ENCODE results near the gene IQGAP2.

Gene IQGAP2

DNA sequence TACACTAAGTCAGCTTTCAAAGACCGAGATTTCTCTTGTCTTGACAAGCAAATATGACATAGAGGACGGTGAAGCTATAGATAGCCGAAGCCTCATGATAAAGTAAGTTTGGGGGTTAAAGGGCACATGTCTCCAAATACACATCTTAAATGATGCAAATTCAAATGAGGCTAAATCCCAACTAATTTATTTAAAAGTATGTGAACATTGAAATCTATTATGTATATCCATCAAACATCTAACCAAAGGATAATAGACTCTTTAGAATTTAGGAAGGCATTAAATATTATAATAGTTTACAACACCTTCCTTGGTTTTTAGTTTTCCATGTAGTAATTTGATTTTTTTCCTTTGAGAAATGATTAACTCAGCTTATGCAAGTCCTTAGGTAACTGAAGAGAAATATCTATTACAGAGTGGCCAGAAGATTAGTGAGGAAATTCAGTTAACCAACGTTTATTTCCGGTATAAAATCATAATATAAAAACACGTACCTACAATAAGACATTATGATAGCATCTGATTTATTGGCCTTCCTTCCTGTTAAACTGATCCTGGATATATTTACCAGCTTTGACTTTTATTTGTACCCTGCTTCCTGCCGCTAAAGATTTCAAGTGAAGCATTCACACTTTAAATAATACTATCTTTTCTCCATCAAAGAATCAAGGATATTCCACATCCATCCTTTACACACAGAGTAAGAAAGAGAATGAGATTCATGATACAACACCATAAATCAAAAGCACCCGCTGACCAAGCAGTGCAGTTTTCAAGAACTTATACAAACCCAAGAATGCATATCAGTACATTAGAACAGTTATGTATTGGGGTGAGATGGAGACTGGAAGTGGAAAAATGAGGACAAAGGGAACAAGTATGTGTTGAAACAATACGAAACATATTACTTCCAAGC is 281.0 kb downstream of the IQGAP2 start:
- DNase-seq = no peak
- in situ Hi-C loops (cut with MboI; ENCODE audit: low pct_unique_long_range_greater_than_20kb, low sequenced_read_pairs) = no loop called here

DNA sequence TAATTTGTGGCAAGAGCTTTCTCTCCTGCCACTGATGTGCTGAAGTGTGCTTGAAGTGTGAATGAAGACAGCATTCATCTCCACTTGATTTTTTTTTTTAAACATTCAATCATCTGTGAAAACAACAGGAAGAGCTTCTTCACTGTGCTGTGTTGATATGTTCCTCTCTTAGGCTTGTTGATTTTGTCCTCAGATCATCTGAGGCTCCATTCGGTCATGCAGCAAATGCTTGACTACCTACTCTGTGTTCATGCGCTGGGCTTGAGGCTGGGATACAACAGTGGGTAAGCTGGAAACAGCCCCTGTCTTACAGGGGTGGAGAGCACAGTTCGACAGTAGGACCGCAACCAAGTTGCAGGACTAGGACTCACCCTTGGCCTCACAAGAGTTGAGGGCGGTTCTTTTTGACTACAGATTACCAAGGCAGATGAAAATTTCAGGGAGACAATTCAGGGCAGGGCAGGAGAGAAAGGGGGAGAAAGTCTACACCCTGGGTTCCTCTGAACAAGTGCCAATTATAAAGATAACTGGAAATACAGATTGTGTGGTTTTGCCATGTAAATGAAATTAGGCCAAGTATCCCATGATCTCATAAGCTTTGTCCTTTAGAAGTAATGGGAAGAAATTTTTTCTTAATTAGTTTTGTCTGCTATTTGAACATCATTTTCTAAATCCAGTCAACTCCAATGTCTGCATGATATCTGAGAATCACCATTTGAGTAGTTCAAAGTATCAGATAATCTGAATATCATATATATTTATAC is 281.9 kb downstream of the IQGAP2 start:
- no peak for DNase-seq
- in situ Hi-C loops (cut with MboI; ENCODE audit: low pct_unique_long_range_greater_than_20kb, low sequenced_read_pairs) = no loop called here

DNA sequence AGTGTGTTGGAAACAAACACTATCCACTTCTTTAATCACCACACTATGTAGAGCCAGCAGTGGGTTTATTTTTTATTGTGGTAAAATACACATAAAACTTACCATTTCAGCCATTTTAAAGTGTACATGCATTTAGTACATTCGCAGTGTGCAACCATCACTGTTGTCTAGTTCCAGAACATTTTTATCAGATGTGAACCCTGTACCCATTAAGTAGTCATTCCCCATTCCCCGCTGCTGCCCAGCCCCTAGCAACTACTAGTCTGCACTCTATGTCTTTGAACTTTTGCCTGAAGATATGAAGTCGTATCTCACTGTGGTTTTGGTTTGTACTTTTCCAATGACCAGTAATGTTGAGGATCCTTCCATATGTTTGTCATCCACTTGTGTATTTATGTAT is 282.6 kb downstream of the IQGAP2 start:
- in situ Hi-C loops (cut with MboI; ENCODE audit: low pct_unique_long_range_greater_than_20kb, low sequenced_read_pairs) = no loop called here
- DNase-seq = no peak

DNA sequence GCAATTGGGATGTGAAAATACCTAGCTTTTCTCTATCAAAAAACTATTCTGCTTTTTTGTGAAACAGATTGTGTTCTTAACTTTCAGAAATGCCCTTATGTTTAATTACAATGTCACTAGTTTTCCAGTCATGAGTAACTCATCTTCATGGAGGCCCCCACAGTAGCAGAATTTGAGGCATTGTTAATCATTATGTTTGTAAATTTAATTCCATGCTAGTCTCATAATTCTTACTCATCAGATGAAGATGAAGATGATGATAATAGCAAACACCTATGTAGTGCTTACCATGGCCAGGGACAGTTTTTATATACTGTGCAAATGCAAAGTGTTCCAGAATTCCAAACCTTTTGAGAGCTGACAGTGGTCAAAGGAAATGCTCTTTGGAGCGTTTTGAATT is 285.1 kb downstream of the IQGAP2 start:
- in situ Hi-C loops (cut with MboI; ENCODE audit: low pct_unique_long_range_greater_than_20kb, low sequenced_read_pairs) = no loop called here
- no peak for DNase-seq

DNA sequence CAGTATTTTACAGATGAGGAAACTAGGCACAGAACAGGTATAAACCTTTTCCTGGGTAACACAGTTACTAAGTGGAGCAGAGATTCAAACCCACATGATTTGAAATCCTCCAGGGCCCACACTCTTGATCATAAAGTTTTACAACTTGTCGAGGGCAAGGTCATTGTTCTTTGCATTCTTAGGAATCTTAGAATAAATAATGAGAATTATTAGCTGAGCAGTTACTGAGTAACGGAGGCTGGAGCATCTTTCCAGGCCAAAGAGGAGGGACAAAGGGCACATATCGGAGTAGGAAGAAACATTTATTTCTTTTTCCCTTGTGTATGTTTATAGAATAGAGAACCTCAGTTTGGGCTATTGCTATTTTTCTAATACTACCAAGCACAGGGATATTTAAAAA is 285.8 kb downstream of the IQGAP2 start:
- no peak for DNase-seq
- in situ Hi-C loops (cut with MboI; ENCODE audit: low pct_unique_long_range_greater_than_20kb, low sequenced_read_pairs) = no loop called here

DNA sequence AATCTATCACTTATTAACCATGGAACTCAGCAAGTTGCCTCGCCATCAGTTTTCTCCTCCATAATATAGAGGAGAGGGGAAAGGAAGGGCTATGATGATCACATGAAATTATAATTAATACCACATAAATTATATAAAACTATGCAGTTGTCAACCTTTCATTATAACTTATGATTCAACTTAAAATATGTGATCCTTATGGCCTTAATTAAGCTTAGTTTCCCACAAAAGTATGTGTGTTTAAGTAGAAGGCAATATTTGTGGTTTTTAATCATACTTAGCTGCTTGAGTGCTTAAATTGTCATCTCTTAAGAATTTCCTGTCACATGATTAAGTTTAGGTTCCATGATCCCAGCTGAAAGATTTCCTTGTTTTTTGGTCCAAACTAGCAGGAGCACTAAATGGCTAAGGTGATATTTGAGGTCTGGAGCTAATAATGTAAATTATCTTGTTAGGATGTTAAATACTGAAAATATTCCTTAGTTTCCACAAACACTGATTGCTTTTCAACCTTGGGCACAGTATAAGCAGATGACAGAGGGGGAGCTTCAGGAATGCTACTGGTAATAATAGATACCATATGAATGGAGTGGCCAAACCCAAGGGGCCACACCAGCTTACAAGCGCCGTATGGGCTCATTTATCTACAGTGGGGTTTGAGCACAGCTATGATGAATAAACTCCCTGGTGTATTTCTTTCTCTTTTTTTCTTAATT is 286.4 kb downstream of the IQGAP2 start:
- no peak for DNase-seq
- in situ Hi-C loops (cut with MboI; ENCODE audit: low pct_unique_long_range_greater_than_20kb, low sequenced_read_pairs) = no loop called here

DNA sequence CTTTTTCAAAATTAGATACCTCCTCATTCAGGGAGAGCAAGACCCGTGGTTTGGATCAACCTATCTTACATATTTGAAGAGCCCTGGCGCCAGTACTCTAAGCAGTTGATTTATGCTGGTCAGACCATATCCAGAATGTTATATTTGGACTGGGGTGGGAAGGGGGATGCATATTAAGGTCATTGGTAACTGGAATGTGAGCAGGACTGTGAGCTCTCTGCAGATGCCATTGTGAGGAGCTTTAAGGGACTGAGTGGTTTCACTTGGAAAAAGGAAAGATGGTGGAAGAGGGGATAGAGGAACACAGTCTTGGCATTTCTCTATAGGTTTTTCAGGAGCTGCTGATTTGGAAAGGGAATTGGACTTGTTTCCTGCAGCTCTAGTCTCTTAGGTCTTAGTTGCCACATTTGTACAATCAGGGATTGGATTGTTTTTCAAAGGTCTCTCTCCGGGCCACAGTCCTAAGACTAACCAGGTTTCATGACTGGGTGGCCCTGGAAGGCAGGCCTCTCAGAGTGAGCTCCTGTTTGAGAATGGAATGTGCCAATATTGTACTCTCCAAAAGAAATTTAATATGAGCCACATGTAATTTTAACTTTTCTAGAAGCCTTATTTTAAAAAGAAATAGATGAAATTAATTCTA is 287.1 kb downstream of the IQGAP2 start:
- DNase-seq = no peak
- in situ Hi-C loops (cut with MboI; ENCODE audit: low pct_unique_long_range_greater_than_20kb, low sequenced_read_pairs) = no loop called here

DNA sequence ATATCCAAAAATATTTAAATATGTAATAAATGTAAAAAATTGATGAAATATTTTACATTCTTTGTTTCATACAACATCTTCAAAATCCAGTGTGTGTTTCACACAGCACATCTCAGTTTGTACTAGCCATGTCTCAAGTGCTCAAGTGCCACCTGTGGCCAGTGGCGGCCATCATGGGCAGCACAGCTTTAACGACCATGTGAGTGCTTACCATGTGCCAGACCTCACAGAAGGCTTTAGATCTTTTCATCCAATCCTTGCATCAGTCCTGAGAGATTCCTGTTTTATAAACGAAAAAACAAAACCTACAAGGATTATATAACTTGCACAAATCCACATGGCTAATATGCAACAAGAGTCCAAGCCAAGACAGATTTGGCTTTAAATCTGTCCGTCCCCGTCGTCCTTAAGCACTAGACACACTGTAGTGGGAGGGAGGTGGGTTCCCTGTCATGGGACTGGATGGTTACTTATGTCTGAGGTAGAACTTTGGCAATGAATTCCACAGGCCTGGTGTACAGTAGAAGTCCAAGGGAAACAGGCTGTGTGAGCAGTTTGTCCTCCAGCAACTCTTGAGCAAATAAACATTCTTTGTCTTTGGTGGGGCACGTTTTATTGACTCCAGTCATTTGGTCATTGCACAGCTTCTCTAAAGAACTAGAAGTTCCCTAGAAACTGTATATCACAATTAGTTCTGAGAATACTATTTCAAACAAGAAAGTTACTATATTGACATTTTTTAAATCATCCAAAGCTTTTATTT is 287.8 kb downstream of the IQGAP2 start:
- in situ Hi-C loops (cut with MboI; ENCODE audit: low pct_unique_long_range_greater_than_20kb, low sequenced_read_pairs) = no loop called here

DNA sequence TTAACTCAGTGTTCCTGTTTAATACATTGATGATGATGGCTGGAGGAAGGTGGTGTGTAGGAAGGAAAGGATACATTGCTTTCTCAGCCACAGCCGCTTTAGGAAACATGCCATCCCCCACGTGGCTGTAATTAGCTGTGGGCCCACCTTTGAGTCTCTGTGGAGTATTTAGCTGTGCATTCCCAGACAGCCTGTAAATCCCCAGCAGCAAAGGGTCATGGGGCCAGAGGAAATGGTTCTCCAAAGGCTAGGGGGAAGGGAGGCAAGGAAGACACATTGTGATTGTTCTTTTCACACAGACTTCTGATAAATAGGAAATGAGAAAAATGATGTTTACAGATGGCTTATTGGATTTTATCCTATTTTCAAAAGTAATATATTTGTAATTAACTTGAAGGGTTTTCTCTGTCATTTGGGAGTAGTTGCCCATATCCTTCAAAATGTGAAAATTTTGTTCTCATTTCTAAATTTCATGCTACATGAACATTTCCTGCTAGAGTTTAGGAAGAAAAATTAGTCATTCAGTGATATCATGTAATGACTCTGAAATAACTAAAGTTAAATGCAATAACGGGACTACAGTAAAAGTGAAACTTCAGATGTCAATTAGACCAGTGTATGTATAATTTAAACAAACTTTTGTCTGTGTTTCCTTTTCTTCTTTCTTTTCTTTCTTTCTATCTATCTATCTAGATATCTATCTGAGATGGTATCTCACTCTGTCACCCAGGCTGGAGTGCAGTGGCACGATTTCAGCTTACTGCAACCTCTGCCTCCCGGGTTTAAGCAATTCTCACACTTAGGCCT is 288.6 kb downstream of the IQGAP2 start:
- DNase-seq = no peak
- in situ Hi-C loops (cut with MboI; ENCODE audit: low pct_unique_long_range_greater_than_20kb, low sequenced_read_pairs) = no loop called here

More for the DNA sequence above, 287.8 kb downstream of the IQGAP2 start:
- no peak for DNase-seq

DNA sequence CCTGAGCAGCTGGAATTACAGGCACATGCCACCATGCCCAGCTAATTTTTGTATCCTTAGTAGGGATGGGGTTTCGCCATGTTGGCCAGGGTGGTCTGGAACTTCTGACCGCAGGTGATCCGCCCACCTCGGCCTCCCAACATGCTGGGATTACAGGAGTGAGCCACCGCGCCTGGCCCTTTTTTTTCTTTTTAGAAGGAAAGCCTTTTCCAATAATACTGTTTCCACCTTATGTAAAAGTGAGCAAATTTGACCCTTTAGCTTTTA is 289.1 kb downstream of the IQGAP2 start:
- no peak for DNase-seq
- in situ Hi-C loops (cut with MboI; ENCODE audit: low pct_unique_long_range_greater_than_20kb, low sequenced_read_pairs) = no loop called here

DNA sequence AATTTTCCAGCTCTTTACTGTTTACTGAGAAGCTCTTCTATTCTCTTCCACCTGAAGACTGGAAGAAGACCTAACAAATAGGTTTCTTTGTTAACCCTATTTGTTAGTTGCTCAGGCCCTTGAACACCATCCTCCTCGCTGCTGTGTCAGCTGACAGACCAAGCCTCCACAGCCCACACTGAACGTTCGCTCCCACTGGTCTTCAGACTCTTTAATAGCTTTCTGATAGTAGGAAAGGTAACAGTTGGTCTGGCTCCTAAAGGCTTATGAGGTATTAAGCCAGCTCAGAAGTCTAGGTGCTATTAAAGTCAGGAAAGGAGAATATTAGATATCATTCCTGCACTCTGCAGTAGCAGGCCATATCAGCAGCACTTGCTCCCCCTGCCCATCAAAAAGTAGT is 289.6 kb downstream of the IQGAP2 start:
- DNase-seq = no peak
- in situ Hi-C loops (cut with MboI; ENCODE audit: low pct_unique_long_range_greater_than_20kb, low sequenced_read_pairs) = no loop called here

DNA sequence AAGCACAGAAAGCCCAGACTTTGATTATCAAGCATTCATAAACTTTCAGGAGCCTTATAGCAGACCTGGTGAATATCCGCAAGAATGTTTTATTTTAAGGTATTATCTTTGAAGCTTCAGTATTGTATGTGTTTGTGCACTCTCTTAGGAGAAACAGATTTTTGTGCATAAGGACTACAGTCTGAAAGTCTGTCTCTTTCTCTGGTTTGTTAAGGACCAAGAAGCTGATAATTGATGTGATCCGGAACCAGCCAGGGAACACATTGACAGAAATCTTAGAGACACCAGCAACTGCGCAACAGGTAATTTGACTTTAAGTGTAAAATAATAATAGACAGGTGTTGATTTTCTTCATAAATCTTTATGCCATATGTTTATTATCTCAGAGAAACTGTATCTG is 290.1 kb downstream of the IQGAP2 start:
- no peak for DNase-seq
- in situ Hi-C loops (cut with MboI; ENCODE audit: low pct_unique_long_range_greater_than_20kb, low sequenced_read_pairs) = no loop called here

DNA sequence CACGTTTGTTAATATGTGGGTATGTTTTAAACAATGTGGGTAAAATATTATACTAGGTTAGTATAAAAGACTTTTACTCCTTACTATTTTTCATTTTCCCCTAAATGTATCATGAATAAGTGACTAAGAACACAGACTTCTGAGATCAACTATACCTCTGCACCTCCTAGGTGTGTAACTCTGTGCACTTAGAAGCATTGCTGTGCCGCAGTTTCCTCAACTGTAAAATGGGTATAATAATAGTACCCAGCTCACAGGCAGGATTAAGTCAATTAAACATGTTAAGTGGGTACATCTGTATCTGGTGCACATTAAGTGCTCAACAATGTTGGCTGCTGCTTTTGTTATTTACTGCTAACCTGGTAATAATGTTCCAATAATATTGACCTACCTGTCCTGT is 291.2 kb downstream of the IQGAP2 start:
- no peak for DNase-seq
- in situ Hi-C loops (cut with MboI; ENCODE audit: low pct_unique_long_range_greater_than_20kb, low sequenced_read_pairs) = no loop called here

DNA sequence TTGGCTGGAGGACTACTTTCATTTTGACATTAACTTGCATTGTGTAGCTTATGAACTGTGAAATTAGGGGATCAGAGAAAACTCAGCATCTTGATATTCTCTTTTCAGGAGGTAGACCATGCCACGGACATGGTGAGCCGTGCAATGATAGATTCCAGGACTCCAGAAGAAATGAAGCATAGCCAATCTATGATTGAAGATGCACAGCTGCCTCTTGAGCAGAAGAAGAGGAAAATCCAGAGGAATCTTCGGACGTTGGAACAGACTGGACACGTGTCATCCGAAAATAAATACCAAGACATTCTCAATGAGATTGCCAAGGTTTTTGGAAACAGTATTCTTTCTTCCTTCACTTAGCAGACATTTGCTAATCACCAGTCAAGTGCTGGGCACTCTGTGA is 292.3 kb downstream of the IQGAP2 start:
- in situ Hi-C loops (cut with MboI; ENCODE audit: low pct_unique_long_range_greater_than_20kb, low sequenced_read_pairs) = no loop called here
- no peak for DNase-seq

DNA sequence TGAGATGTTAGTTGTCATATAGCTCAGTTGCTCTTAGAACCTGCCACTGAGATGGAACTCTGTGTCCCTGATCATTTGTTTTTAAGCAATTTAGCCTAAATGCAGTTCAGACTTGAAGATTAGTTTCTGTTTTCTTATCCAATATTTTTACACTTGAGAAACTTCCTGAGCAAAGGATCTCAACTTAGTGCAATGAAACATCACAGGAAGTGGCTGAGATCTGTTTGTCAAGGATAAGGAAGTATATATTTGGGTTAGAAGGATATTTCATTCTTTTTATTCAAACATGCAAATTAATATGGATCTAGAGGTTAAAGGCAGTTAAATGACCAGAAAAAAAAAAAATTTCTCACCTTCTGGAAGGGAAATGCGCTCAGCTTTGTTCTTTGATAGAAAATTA is 293.2 kb downstream of the IQGAP2 start:
- in situ Hi-C loops (cut with MboI; ENCODE audit: low pct_unique_long_range_greater_than_20kb, low sequenced_read_pairs) = no loop called here
- DNase-seq = peak; percentile 47

DNA sequence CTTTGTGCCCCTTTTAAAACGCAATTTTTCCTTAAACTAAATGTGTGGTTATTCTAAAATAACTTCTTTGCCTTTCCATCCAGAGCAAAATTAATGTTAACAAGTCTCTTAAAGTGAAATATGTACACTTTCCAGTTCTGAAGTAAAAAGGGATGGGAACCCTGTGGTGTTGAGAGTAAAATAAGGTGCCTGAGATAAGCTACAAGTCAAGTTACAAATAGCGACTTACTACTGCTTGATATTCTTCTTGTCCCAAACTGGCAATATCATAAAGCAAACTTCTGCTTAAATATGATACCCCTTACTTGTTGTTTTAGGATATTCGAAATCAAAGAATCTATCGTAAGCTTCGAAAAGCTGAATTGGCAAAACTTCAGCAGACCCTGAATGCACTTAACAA is 294.6 kb downstream of the IQGAP2 start:
- DNase-seq = no peak
- in situ Hi-C loops (cut with MboI; ENCODE audit: low pct_unique_long_range_greater_than_20kb, low sequenced_read_pairs) = no loop called here

DNA sequence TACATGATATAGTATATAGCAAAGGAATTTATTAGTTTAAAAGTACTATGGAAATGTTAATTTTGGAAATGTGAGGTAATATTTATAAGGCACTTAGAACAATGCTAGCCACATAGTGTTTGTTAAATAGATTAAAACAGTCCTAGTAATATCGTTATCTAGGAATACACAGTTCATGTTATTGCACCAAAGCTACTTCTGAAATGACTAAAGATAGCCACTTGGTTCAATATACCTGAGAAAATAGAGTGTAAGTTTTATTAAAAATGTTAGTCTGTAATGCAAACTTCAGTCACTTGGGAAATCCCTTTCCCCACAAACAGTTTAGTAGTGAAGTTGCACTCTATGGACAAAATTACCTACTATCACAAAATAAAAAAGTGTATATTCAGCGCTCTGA is 297.5 kb downstream of the IQGAP2 start:
- no peak for DNase-seq
- in situ Hi-C loops (cut with MboI; ENCODE audit: low pct_unique_long_range_greater_than_20kb, low sequenced_read_pairs) = no loop called here

DNA sequence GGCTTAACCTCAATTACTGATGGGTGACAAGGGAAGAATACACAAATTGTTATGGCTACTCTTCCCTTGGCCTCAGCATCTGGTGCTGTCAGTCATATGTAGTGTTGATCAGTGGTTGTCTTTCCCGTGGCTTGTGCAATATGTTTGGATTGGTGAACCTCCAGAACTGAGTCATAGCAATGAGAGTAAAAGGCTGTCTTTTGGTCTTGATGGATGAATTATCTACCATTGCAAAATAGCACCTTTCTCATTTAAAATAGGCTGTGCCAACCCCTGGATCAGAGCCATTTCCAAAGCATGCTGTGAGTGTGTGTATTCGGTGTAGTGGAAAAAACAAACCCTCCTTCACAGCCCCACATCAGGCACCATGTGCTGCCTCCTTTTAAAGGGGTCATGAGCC is 298.2 kb downstream of the IQGAP2 start:
- in situ Hi-C loops (cut with MboI; ENCODE audit: low pct_unique_long_range_greater_than_20kb, low sequenced_read_pairs) = no loop called here
- no peak for DNase-seq

Data from KBM-7 (cell line).